ENCODE data around the gene ADGRF4.
"Not testable (repeated sequence)": the region's sequence is repeated elsewhere in the genome, so short reads cannot be mapped to it uniquely, and the experiment has no call there.

The ADGRF4 gene

GRCh38 chr6:47736083-47736700 is 37.8 kb downstream of the ADGRF4 start:
- no peak for FAIRE-seq

GRCh38 chr6:47737406-47737805 is 39.0 kb downstream of the ADGRF4 start:
- no peak for FAIRE-seq

GRCh38 chr6:47740714-47741113 is 42.3 kb downstream of the ADGRF4 start:
- no peak for FAIRE-seq

- FAIRE-seq: no peak
These were observed 43.4 kb downstream of the ADGRF4 start for GRCh38 chr6:47741807-47742206.

- no peak for FAIRE-seq
These were observed 45.4 kb downstream of the ADGRF4 start for GRCh38 chr6:47743744-47744143.

- not testable (repeated sequence) for FAIRE-seq
These were observed 46.9 kb downstream of the ADGRF4 start for GRCh38 chr6:47745269-47745668.

- no peak for FAIRE-seq
These were observed 51.4 kb downstream of the ADGRF4 start for GRCh38 chr6:47749757-47750156.

- FAIRE-seq: no peak
These were observed 54.4 kb downstream of the ADGRF4 start for GRCh38 chr6:47752801-47753200.

- FAIRE-seq: peak; percentile 45
These were observed 61.0 kb downstream of the ADGRF4 start for GRCh38 chr6:47759364-47759763.

GRCh38 chr6:47762502-47762901 is 64.1 kb downstream of the ADGRF4 start:
- FAIRE-seq: no peak

- no peak for FAIRE-seq
These were observed 68.1 kb downstream of the ADGRF4 start for GRCh38 chr6:47766445-47766844.

GRCh38 chr6:47767102-47767501 is 68.7 kb downstream of the ADGRF4 start:
- FAIRE-seq: no peak

- FAIRE-seq: no peak
These were observed 71.6 kb downstream of the ADGRF4 start for GRCh38 chr6:47769982-47770381.

Data from colon (tissue), 2 donors.